Activated naive CD4-positive, alpha-beta T cell treated with anti-CD3 and anti-CD28 coated beads for 36 hours (primary cell): ENCODE measurements around the gene RBBP4. TPM values are rescaled to one million over a fixed set of nuclear protein-coding genes. Genes with fewer than 3 reads are reported as not detected.
"Not testable (repeated sequence)": the region's sequence is repeated elsewhere in the genome, so short reads cannot be mapped to it uniquely, and the experiment has no call there.

Experiments
- CTCF ChIA-PET: fragments of 350-600 bp; sonication (Branson Sonifier 250); formaldehyde crosslinking; loops from one replicate; lab custom pipeline; 2021; ENCODE audit warnings: antibody characterized with exemption; lab: Charles Lee
- DNase-seq: peaks from one replicate; pipeline ENCODE4 v3.0.0-alpha.2; 2020
- H3K27ac Mint-ChIP-seq: one replicate; pipeline ENCODE4 v1.8.0; 2021; ENCODE audit warnings: mild to moderate bottlenecking, mixed read lengths
- H3K27me3 Mint-ChIP-seq: one replicate; pipeline ENCODE4 v1.8.0; 2021; ENCODE audit warnings: low read depth, mixed read lengths
- H3K36me3 Mint-ChIP-seq: one replicate; pipeline ENCODE4 v1.8.0; 2021; ENCODE audit warnings: low read depth, mixed read lengths
- H3K4me1 Mint-ChIP-seq: one replicate; pipeline ENCODE4 v1.8.0; 2021; ENCODE audit warnings: low read depth, mixed read lengths
- H3K4me3 Mint-ChIP-seq: one replicate; pipeline ENCODE4 v1.8.0; 2021; ENCODE audit warnings: mild to moderate bottlenecking, moderate library complexity, mixed read lengths
- H3K9me3 Mint-ChIP-seq: one replicate; pipeline ENCODE4 v1.8.0; 2021; ENCODE audit warnings: mixed read lengths
- intact Hi-C: fragments of 100-400 bp; cut with micrococcal nuclease; formaldehyde crosslinking; loops from one replicate; pipeline ENCODE4 v1.15.1; 2023
- total RNA-seq, 2 experiments: library from RNA; stranded (reverse); gene quantifications; one replicate each; pipeline ENCODE4 v1.2.3, GENCODE V29; 2021

RBBP4 gene
- total RNA-seq, 2 experiments from 2014 or later = 381 to 409 TPM

DNA sequence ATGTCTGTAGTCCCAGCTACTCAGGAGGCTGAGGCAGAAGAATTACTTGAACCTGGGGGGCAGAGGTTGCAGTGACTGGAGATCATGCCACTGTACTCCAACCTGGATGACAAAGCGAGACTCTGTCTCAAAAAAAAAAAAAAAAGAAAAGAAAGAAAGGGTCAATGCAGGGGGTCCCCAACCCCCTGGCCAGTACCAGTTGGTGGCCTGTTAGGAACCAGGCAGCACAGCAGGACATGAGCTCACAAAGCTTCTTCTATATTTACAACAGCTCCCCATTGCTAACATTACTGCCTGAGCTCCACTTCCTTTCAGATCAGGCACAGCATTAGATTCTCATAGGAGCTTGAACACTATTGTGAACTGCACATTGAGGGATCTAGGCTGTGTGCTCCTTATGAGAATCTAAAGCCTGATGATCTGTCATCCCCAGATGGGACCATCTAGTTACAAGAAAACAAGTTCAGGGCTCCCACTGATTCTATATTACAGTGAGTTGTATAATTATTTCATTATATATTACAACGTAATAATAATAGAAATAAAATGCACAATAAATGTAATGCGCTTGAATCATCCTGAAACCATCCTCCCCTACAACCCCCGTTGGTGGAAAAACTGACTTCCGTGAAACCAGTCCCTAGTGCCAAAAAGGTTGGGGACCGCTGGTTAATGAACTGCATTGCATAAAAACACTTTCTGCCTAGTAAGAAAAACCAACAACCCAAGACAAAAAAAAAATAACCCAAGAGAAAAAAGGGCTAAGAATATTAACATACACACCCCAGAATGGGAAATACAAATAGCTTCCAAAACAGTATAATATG, 3.5 kb upstream of the RBBP4 start:
- no peak overlapping the region for H3K27ac Mint-ChIP-seq

DNA sequence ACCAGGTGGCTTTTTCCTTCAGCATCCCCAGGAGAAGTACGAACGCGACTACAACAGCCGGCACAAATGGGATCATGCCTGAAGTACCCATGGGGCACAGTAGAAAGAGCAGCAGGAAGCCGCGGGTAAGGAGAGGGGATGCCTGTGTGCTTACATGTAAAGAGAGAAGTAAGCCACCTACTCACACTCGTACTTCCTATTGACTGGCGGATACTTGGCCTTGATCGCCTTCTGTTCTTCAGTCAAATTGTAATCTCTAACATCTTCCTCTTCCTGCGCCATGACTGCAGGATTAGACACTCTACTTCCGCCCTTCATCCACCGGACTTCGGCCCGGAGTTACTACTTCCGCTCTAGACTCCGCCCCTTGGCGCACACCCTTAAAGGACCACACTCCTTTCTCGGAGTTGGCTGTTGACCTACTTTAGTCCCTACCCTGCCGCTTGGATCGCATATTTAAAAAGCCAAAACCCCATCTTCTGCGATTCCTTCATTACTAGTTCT, 708 bp upstream of the RBBP4 start, which contains the start of gene ZBTB8OS:
ZBTB8OS (minus strand) TSS at position 303 of the 504 bp plus-strand sequence; CDS start at position 282, 21 bp downstream.
- Mint-ChIP-seq H3K9me3 (no peaks in the 10 kb centered on the region), H3K27me3 (no peaks in the 10 kb centered on the region), H3K4me1 (peaks cover 49% of the 10 kb centered on the region), H3K27ac (peak within 1 kb of the TSS; percentile 100), H3K4me3 (peak within 1 kb of the TSS; percentile 97), H3K36me3 (peaks cover 34% of the 10 kb centered on the region)
- CTCF ChIA-PET = interaction anchor here (0.6 to 3.3 kb wide), 4 partner anchors 10 to 204 kb away, joined by 3 to 15 read pairs (median 4); no protein-coding TSS in a partner anchor
- DNase-seq = peak; percentile 92
- intact Hi-C loops = loop anchor here (1.0 to 10.0 kb wide), 9 partner anchors 27 to 577 kb away; partner anchors contain the start of genes BSDC1, HDAC1, KPNA6 and RNF19B

More for the DNA sequence above, 3.5 kb upstream of the RBBP4 start:
- H3K27me3 Mint-ChIP-seq = no peaks in the 10 kb centered on the region
- H3K9me3 Mint-ChIP-seq = no peaks in the 10 kb centered on the region
- H3K4me1 Mint-ChIP-seq = peaks cover 30% of the 10 kb centered on the region
- CTCF ChIA-PET = interaction anchor here (3.3 kb wide), 1 partner anchor 127 kb away, joined by 15 read pairs; no protein-coding TSS in a partner anchor
- no peak for DNase-seq
- intact Hi-C loops = no loop called here
- H3K36me3 Mint-ChIP-seq = peaks cover 19% of the 10 kb centered on the region
- no peak overlapping the region for H3K4me3 Mint-ChIP-seq

DNA sequence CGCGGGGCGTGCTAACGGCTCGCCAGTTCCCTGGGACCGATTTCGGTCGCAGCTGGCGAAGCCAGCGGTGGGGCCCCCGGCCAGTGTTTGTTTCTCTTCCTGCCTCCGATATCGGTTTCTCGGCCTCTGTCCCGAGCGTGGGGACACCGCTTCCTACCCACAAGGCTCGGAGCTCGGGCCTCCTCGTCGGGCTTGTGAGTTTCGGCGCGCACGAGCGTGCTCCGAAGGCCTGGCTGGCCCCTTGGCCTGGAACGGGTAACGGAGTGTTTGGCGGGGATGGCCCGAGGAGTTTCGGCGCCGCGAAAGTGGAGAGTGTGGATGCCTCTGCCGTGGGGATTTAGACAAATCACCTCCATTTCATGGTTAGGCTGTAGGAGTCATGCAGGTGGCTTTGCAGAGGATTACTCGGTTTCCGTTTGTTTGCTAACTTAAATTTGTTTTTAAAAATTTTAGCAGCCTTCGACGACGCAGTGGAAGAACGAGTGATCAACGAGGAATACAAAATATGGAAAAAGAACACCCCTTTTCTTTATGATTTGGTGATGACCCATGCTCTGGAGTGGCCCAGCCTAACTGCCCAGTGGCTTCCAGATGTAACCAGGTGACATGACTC, 559 bp downstream of the RBBP4 start:
- DNase-seq = no peak
- peak overlapping the region; percentile 97 for H3K4me3 Mint-ChIP-seq
- no peaks in the 10 kb centered on the region for H3K27me3 Mint-ChIP-seq
- H3K27ac Mint-ChIP-seq = peak overlapping the region; percentile 100
- peaks cover 51% of the 10 kb centered on the region for H3K4me1 Mint-ChIP-seq
- intact Hi-C loops = loop anchor here (1.0 to 10.0 kb wide), 9 partner anchors 33 to 579 kb away; partner anchors contain the start of genes BSDC1, KPNA6, RNF19B and TMEM39B
- H3K9me3 Mint-ChIP-seq = no peaks in the 10 kb centered on the region
- CTCF ChIA-PET = interaction anchor here (1.0 kb wide), 1 partner anchor 31 kb away, joined by 4 read pairs; no protein-coding TSS in a partner anchor
- H3K36me3 Mint-ChIP-seq = peaks cover 43% of the 10 kb centered on the region

DNA sequence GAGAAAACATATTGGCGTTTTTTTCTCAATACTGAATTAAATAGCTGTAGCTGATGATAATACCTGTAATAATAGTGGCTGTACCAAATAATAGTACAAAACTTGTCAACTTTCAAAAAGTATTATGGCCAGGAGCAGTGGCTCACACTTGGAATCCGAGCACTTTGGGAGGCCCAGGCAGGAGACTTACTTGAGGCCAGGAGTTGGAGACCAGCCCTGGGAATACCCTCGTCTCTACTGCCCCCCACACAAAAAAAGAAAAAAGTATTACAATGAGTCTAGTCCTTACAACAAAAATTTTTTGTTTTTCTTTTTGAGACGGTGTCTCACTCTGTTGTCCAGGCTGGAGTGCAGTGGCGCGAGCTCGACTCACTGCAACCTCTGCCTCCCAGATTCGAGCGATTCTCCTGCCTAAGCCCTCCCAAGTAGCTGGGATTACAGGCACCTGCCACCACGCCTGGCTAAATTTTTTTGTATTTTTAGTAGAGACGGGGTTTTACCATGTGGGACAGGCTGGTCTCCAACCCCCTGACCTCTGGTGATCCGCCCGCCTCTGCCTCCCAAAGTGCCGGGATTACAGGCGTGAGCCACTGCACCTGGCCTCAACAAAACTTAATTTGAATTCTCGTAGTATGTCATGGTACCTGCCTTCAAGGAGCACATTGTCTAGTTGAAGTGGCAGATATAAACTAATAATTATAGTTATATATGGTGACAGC, 1.4 kb downstream of the RBBP4 start:
- no peaks in the 10 kb centered on the region for H3K27me3 Mint-ChIP-seq
- no peaks in the 10 kb centered on the region for H3K9me3 Mint-ChIP-seq
- H3K27ac Mint-ChIP-seq = peak overlapping the region; percentile 100
- peaks cover 56% of the 10 kb centered on the region for H3K4me1 Mint-ChIP-seq
- CTCF ChIA-PET = no interaction called here
- H3K36me3 Mint-ChIP-seq = peaks cover 49% of the 10 kb centered on the region
- DNase-seq = no peak
- H3K4me3 Mint-ChIP-seq = peak overlapping the region; percentile 97
- intact Hi-C loops = loop anchor here (5.0 to 10.0 kb wide), 3 partner anchors 258 to 545 kb away; partner anchors contain the start of genes BSDC1, KPNA6 and RNF19B

DNA sequence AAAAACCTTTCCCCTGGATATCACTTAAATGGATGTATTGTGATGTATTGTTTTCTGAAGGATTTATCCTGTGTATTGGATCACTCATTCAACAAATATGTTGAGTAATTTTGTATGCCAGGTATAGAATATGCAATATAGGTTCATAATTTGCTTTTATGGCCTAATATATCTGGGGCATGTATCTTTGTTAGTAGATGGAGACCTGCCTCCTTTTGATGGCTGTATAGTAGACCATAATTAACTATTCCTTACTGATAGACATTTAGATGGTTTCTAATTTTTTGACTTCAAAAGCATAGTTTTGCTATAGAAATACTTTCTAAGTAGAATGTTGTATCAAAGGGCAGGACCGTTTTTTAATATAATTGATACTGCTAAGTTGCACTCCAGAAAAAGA, 8.6 kb downstream of the RBBP4 start:
- no peaks in the 10 kb centered on the region for H3K9me3 Mint-ChIP-seq
- peaks cover 34% of the 10 kb centered on the region for H3K4me1 Mint-ChIP-seq
- no peak overlapping the region for H3K27ac Mint-ChIP-seq
- CTCF ChIA-PET = no interaction called here
- DNase-seq = no peak
- intact Hi-C loops = loop anchor here (10.0 kb wide), 1 partner anchor 265 kb away; the partner anchor contains the start of gene BSDC1
- no peaks in the 10 kb centered on the region for H3K27me3 Mint-ChIP-seq
- no peak overlapping the region for H3K4me3 Mint-ChIP-seq
- peaks cover 64% of the 10 kb centered on the region for H3K36me3 Mint-ChIP-seq

DNA sequence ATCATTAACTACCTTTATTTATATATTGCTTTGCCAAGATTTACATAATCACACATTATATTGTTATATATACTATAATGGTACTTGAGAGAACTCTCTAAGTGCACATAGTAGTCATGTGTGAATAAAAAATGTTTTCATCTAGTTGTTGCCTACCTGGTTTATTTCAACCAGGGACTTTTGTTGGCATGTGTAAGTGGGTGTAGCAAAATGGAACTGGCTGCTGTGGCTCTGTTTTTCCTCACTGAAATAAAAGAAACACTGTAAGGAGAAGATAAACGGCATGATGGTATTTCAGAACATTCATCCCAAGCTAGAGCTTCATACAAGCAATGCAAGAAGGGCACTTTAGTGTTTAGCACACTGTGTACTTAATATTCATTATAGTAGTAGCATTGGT, 14.9 kb downstream of the RBBP4 start:
- intact Hi-C loops = no loop called here
- CTCF ChIA-PET = no interaction called here
- no peak for DNase-seq
- Mint-ChIP-seq H3K9me3 (no peaks in the 10 kb centered on the region), H3K4me3 (no peak overlapping the region), H3K4me1 (peaks cover 4% of the 10 kb centered on the region), H3K27me3 (no peaks in the 10 kb centered on the region), H3K27ac (no peak overlapping the region), H3K36me3 (peaks cover 49% of the 10 kb centered on the region)

DNA sequence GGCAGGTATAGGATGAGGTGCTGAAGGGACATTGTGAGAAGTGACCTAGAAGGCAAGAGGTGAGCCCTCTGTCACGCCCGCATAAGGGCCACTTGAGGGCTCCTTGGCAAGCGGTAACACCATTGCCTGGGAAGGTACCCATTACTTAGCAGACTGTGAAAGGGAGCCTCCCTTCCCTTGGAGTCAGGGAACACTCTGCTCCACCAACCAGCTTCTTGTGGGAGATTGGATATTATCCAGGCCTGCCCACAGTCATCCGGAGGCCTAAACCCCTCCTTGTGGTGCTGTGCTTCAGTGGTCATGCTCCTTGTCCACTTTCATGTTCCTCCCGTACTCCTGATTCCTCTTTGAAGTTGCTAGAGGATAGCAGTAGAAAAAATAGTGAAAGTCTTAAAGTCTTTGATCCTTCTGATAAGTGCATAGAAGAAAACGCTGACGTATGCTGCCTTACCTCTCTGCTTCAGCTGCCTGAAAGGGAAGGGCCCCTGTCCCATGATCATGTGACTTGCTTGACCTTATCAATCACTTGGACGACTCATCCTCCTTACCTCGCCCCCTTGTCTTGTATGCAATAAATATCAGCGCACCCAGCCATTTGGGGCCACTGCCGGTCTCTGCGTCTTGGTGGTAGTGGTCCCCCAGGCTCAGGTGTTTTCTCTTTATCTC, 16.0 kb downstream of the RBBP4 start:
- intact Hi-C loops = no loop called here
- peaks cover 49% of the 10 kb centered on the region for H3K36me3 Mint-ChIP-seq
- no peaks in the 10 kb centered on the region for H3K9me3 Mint-ChIP-seq
- no peak for DNase-seq
- peaks cover 2% of the 10 kb centered on the region for H3K4me1 Mint-ChIP-seq
- no peak overlapping the region for H3K4me3 Mint-ChIP-seq
- CTCF ChIA-PET = no interaction called here
- H3K27ac Mint-ChIP-seq = no peak overlapping the region
- no peaks in the 10 kb centered on the region for H3K27me3 Mint-ChIP-seq

DNA sequence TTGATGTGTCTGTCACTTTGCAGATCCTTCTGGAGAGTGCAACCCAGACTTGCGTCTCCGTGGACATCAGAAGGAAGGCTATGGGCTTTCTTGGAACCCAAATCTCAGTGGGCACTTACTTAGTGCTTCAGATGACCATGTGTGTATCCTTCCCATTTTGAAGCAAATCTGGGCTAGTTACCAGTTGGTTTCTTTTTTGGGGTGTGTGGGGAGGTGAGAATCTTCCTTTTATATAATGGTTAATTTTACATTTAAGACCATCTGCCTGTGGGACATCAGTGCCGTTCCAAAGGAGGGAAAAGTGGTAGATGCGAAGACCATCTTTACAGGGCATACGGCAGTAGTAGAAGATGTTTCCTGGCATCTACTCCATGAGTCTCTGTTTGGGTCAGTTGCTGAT, 17.7 kb downstream of the RBBP4 start:
- DNase-seq, H3K9me3 Mint-ChIP-seq, intact Hi-C loops, H3K27ac Mint-ChIP-seq, H3K27me3 Mint-ChIP-seq, H3K4me1 Mint-ChIP-seq, H3K4me3 Mint-ChIP-seq: not testable (repeated sequence)
- peaks cover 57% of the 10 kb centered on the region for H3K36me3 Mint-ChIP-seq
- CTCF ChIA-PET = interaction anchor here (0.7 kb wide), 1 partner anchor 54 kb away, joined by 3 read pairs; no protein-coding TSS in a partner anchor

DNA sequence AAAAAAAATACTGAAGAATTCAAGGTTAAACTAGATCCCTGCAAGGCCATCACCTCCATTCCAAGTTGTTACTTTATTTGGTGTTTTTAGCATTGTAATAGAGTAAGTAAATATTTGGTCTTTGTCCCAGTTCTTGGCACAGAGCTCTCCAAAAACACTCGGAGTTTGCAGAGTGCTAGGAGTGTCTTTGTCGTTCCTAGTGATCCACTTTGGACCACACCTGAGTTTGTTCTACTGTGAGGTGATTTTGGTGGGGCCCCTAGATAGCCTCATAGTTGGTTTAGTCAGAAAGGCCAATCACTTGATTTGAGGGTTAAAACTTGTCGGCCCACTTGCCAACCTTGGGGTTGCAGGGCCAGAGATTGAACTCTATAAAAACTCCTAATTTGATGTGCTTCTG, 25.9 kb downstream of the RBBP4 start:
- Mint-ChIP-seq H3K27ac (no peak overlapping the region), H3K36me3 (peaks cover 50% of the 10 kb centered on the region), H3K4me1 (no peaks in the 10 kb centered on the region), H3K4me3 (no peak overlapping the region), H3K27me3 (no peaks in the 10 kb centered on the region), H3K9me3 (no peaks in the 10 kb centered on the region)
- intact Hi-C loops = no loop called here
- CTCF ChIA-PET = interaction anchor here (0.6 to 2.5 kb wide), 3 partner anchors 11 to 157 kb away, joined by 3 to 7 read pairs (median 5); no protein-coding TSS in a partner anchor
- no peak for DNase-seq

DNA sequence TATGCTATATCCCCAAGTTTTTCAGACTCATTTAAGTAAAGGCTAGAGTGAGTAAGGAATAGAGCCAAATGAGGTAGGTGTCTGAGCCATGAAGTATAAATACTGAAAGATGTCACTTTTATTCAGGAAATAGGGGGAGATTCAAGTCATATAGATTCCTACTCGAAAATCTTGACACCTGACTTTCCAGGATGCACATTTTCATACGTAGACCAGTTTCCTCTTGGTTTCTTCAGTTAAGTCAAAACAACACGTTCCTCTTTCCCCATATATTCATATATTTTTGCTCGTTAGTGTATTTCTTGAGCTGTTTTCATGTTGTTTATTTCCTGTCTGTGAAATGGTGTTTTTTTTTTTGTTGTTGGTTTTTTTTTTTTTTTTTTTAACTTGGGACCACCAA, 29.0 kb downstream of the RBBP4 start:
- DNase-seq, H3K27ac Mint-ChIP-seq, H3K9me3 Mint-ChIP-seq, H3K4me3 Mint-ChIP-seq, CTCF ChIA-PET, intact Hi-C loops, H3K27me3 Mint-ChIP-seq: not testable (repeated sequence)
- H3K4me1 Mint-ChIP-seq = peaks cover 14% of the 10 kb centered on the region
- H3K36me3 Mint-ChIP-seq = peaks cover 46% of the 10 kb centered on the region

DNA sequence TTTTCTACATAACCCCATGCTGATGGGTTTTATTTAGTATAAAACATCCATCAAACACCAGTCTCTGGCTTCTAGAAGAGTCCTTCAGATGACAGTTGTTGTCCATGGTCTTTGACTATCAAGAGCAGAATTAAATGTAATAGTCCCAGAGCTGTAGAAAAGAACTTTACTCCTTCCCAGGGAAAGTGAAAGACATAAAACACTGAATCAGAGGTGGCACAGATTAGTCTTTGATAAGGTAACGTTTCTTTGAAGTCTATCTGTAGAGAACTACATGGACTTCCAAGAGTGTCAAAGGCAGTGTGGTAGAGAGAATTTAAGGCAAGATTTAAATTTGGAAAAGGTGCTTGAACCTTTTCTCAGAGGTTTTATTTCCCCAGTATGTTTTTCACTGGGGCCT, 29.6 kb downstream of the RBBP4 start:
- intact Hi-C loops = no loop called here
- peaks cover 15% of the 10 kb centered on the region for H3K4me1 Mint-ChIP-seq

More for the DNA sequence above, 29.6 kb downstream of the RBBP4 start:
- no peaks in the 10 kb centered on the region for H3K27me3 Mint-ChIP-seq
- no peaks in the 10 kb centered on the region for H3K9me3 Mint-ChIP-seq
- no peak overlapping the region for H3K27ac Mint-ChIP-seq
- no peak overlapping the region for H3K4me3 Mint-ChIP-seq
- H3K36me3 Mint-ChIP-seq = peaks cover 47% of the 10 kb centered on the region
- CTCF ChIA-PET = no interaction called here
- DNase-seq = no peak
